Stomach (tissue), 9 donors: ENCODE measurements around the gene MCM3AP. TPM values are rescaled to one million over a fixed set of nuclear protein-coding genes. Genes with fewer than 3 reads are reported as not detected.
A peak's percentile ranks its signal among the peaks of the same experiment; 100 is the strongest.

Experiments used
- DNase-seq, 2 donors: peaks; one replicate each; pipeline versions ENCODE4 v3.0.0 to v3.0.0-alpha.2; 2013 to 2019
- H3K27ac ChIP-seq, 5 donors: fragments of 200-600 bp in 4 of 5; sonication (generic) in 4 of 5; one replicate each; pipeline ENCODE4 v1.5.1; 2013 to 2019; ENCODE audit warnings: mild to moderate bottlenecking in 1 of 5, moderate library complexity in 1 of 5
- H3K27me3 ChIP-seq, 3 donors: fragments of 200-600 bp; sonication (generic); one replicate each; pipeline ENCODE4 v1.5.1; 2017 to 2019; ENCODE audit warnings: mixed run types in 1 of 3
- H3K36me3 ChIP-seq, 4 donors: fragments of 200-600 bp; sonication (generic); 1 replicate in 3 of 4; 2 replicates in 1 of 4; pipeline ENCODE4 v1.5.1; 2016 to 2019
- H3K4me1 ChIP-seq, 4 donors: fragments of 200-600 bp; sonication (generic); one replicate each; pipeline ENCODE4 v1.5.1; 2016 to 2019
- H3K4me3 ChIP-seq, 4 donors: fragments of 200-600 bp; sonication (generic) in 3 of 4; one replicate each; pipeline ENCODE4 v1.5.1; 2016 to 2019; ENCODE audit warnings: mild to moderate bottlenecking in 1 of 4
- H3K9me3 ChIP-seq, 4 donors: fragments of 200-600 bp; sonication (generic); one replicate each; pipeline ENCODE4 v1.5.1; 2016 to 2019
- CTCF ChIP-seq, 7 experiments: fragments of 450-650 bp in 4 of 7; fragments of 200-600 bp in 3 of 7; sonication (generic) in 3 of 7; IDR thresholded peaks; one replicate each; pipeline ENCODE4 v1.5.1; 2016 to 2019; ENCODE audit warnings: antibody characterized with exemption in 7 of 7, control low read depth in 2 of 7, mild to moderate bottlenecking in 1 of 7
- EP300 ChIP-seq: sonication (generic); formaldehyde crosslinking; IDR thresholded peaks from one replicate; pipeline ENCODE4 v1.6.1; 2017; ENCODE audit warnings: antibody characterized with exemption
- POLR2A ChIP-seq, 4 donors: fragments of 450-650 bp; IDR thresholded peaks; one replicate each; pipeline ENCODE4 v1.6.1; 2016; ENCODE audit warnings: antibody characterized with exemption in 4 of 4, control low read depth in 2 of 4, mild to moderate bottlenecking in 1 of 4, moderate library complexity in 1 of 4
- POLR2AphosphoS5 ChIP-seq, 3 donors: sonication (generic); formaldehyde crosslinking; IDR thresholded peaks; one replicate each; pipeline ENCODE4 v1.6.1; 2016; ENCODE audit warnings: antibody characterized with exemption in 3 of 3
- WGBS, 5 donors: extraction: QIAGEN DNeasy Blood & Tissue Kit in 3 of 5; methylation state at CpG; one replicate each; pipeline versions ENCODE4 v1.1.5 to v1.1.7; 2013 to 2018; 5-methylcytosine and 5-hydroxymethylcytosine counted together
- intact Hi-C: fragments of 100-400 bp; cut with DNase I; formaldehyde crosslinking; loops from one replicate; pipeline ENCODE4 v1.15.1; 2023; ENCODE audit warnings: low total_unique reads
- polyA plus RNA-seq, 3 donors: library from polyadenylated mRNA; stranded (reverse); fragments of 200-250 nt; gene quantifications; one replicate each; pipeline ENCODE4 v1.2.3, GENCODE V29; 2013
- total RNA-seq, 5 donors: library from RNA; depleted of rRNA; stranded (reverse); fragments of >200 nt; gene quantifications; one replicate each; pipeline versions ENCODE4 v1.1.0 to v1.2.3, GENCODE V29; 2014 to 2016
- donor health status: healthy with polysubstance abuse.
- donor health status: Bipolar disorder and iron deficiency.
- donor health status: healthy.

MCM3AP gene
- total and polyA plus RNA-seq, 8 donors, result 18.9 to 555 (median 57.4) TPM

- intact Hi-C loops, result no loop called here
- Histone ChIP-seq H3K27ac (peak overlapping the region in 2 of 5 donors; percentile 94), H3K4me1 (peaks cover 47 to 69% (median 56%) of the 10 kb centered on the region in 4 donors)
These were observed 678 bp downstream of the MCM3AP start for GRCh38 chr21:46284733-46285132.

GRCh38 chr21:46284077-46284644, 1.2 kb downstream of the MCM3AP start:
- Histone ChIP-seq H3K36me3 (peaks cover 28 to 49% (median 40%) of the 10 kb centered on the region in 4 donors), H3K27ac (no peak overlapping the region), H3K9me3 (no peaks in the 10 kb centered on the region), H3K4me1 (peaks cover 47 to 69% (median 56%) of the 10 kb centered on the region in 4 donors), H3K4me3 (peak overlapping the region in 2 of 4 donors; percentile 72 to 92), H3K27me3 (no peaks in the 10 kb centered on the region)
- intact Hi-C loops, result no loop called here
- WGBS, 5 donors, result 72 to 74% (median 73%) methylated on average over 15 of the region's 15 CpGs
- TF ChIP-seq CTCF (IDR thresholded peaks at IDR 0.05), result no peak
- no peak for TF ChIP-seq POLR2AphosphoS5 (IDR thresholded peaks at IDR 0.05)
- TF ChIP-seq EP300, result no peak
- DNase-seq, result no peak

More at GRCh38 chr21:46284733-46285132, 678 bp downstream of the MCM3AP start:
- Histone ChIP-seq H3K4me3 (peak overlapping the region in 3 of 4 donors; percentile 72 to 99 (median 92)), H3K9me3 (no peaks in the 10 kb centered on the region), H3K36me3 (peaks cover 22 to 44% (median 34%) of the 10 kb centered on the region in 4 donors), H3K27me3 (no peaks in the 10 kb centered on the region)
- TF ChIP-seq EP300 (no peak), POLR2AphosphoS5 (IDR thresholded peaks at IDR 0.05) (no peak), POLR2A (IDR thresholded peaks at IDR 0.05) (no peak), CTCF (IDR thresholded peaks at IDR 0.05) (no peak)
- DNase-seq, result no peak
- 74 to 83% (median 77%) methylated on average over 1 of the region's 1 CpG for WGBS, 5 donors

- Histone ChIP-seq H3K9me3 (no peaks in the 10 kb centered on the region), H3K27me3 (no peaks in the 10 kb centered on the region), H3K36me3 (peaks cover 92 to 100% (median 100%) of the 10 kb centered on the region in 4 donors), H3K4me3 (no peak overlapping the region), H3K27ac (no peak overlapping the region), H3K4me1 (no peaks in the 10 kb centered on the region)
- intact Hi-C loops, result no loop called here
- TF ChIP-seq POLR2A (IDR thresholded peaks at IDR 0.05) (no peak), EP300 (no peak), POLR2AphosphoS5 (IDR thresholded peaks at IDR 0.05) (no peak), CTCF (IDR thresholded peaks at IDR 0.05) (no peak)
- no peak for DNase-seq
- WGBS, 5 donors, result 90 to 96% (median 94%) methylated on average over 11 of the region's 11 CpGs
These were observed 10.5 kb downstream of the MCM3AP start for GRCh38 chr21:46274797-46275390.

- no peaks in the 10 kb centered on the region for H3K27me3 ChIP-seq
- no peaks in the 10 kb centered on the region for H3K4me1 ChIP-seq
- TF ChIP-seq EP300, result no peak
- TF ChIP-seq POLR2AphosphoS5 (IDR thresholded peaks at IDR 0.05), result no peak
- no peak for TF ChIP-seq POLR2A (IDR thresholded peaks at IDR 0.05)
- TF ChIP-seq CTCF (IDR thresholded peaks at IDR 0.05), result no peak
- no peak overlapping the region for H3K27ac ChIP-seq
- no peak for DNase-seq
- H3K4me3 ChIP-seq, result no peak overlapping the region
- peaks cover 93 to 100% (median 100%) of the 10 kb centered on the region in 4 donors for H3K36me3 ChIP-seq
- 96 to 98% (median 97%) methylated on average over 12 to 14 of the region's 14 CpGs for WGBS, 5 donors
- intact Hi-C loops, result no loop called here
- no peaks in the 10 kb centered on the region for H3K9me3 ChIP-seq
These were observed 12.1 kb downstream of the MCM3AP start for GRCh38 chr21:46273341-46273740.
